A549 (cell line): Measurements from ENCODE around the gene SORCS1.
"Not testable (repeated sequence)": the region's sequence is repeated elsewhere in the genome, so short reads cannot be mapped to it uniquely, and the experiment has no call there.

ENCODE experiments used
- TF ChIP-seq, protein P1 (sequence below): fragments of 250-450 bp; sonication (Bioruptor Pico); IDR thresholded peaks from 2 replicates; pipeline ENCODE4 v1.5.0; 2021; ENCODE audit warnings: mild to moderate bottlenecking, moderate library complexity, borderline replicate concordance
- TF ChIP-seq, protein P2 (sequence below): fragments of >200 bp; sonication (Bioruptor Twin); formaldehyde crosslinking; IDR thresholded peaks from 3 replicates; pipeline ENCODE4 v1.5.1; 2016

DNA sequence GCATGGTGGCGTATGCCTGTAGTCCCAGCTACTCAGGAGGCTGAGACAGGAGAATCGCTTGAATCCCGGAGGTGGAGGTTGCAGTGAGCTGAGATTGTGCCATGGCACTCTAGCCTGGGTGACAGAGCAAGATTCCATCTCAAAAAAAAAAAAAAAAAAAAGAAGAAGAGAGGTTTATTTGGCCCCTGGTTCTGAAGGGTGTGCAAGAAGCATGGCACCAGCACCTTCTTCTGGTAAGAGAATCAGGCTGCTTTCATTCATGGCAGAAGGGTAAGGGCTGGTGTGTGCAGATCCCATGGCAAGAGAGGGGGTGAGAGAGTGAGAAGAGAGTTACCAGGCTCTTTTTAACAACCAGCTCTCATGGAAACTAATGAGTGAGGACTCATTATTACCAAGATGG, 140.5 kb downstream of the SORCS1 start:
- TF ChIP-seq, protein P1, sequence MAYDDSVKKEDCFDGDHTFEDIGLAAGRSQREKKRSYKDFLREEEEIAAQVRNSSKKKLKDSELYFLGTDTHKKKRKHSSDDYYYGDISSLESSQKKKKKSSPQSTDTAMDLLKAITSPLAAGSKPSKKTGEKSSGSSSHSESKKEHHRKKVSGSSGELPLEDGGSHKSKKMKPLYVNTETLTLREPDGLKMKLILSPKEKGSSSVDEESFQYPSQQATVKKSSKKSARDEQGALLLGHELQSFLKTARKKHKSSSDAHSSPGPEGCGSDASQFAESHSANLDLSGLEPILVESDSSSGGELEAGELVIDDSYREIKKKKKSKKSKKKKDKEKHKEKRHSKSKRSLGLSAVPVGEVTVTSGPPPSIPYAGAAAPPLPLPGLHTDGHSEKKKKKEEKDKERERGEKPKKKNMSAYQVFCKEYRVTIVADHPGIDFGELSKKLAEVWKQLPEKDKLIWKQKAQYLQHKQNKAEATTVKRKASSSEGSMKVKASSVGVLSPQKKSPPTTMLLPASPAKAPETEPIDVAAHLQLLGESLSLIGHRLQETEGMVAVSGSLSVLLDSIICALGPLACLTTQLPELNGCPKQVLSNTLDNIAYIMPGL (CRISPR knock-in tag), result not testable (repeated sequence)
- TF ChIP-seq, protein P2, sequence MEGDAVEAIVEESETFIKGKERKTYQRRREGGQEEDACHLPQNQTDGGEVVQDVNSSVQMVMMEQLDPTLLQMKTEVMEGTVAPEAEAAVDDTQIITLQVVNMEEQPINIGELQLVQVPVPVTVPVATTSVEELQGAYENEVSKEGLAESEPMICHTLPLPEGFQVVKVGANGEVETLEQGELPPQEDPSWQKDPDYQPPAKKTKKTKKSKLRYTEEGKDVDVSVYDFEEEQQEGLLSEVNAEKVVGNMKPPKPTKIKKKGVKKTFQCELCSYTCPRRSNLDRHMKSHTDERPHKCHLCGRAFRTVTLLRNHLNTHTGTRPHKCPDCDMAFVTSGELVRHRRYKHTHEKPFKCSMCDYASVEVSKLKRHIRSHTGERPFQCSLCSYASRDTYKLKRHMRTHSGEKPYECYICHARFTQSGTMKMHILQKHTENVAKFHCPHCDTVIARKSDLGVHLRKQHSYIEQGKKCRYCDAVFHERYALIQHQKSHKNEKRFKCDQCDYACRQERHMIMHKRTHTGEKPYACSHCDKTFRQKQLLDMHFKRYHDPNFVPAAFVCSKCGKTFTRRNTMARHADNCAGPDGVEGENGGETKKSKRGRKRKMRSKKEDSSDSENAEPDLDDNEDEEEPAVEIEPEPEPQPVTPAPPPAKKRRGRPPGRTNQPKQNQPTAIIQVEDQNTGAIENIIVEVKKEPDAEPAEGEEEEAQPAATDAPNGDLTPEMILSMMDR, result not testable (repeated sequence)
